Activated CD4-positive, alpha-beta T cell treated with anti-CD3 and anti-CD28 coated beads, Interleukin-2, amount 50 U/mL, for 24 hours (primary cell): ENCODE results near the gene ENPP1.

Source experiments
- DNase-seq, 2 donors: peaks; one replicate each; pipeline ENCODE4 v3.0.0-alpha.2; 2020; ENCODE audit warnings: low read depth in 1 of 2, low spot score in 1 of 2

The ENPP1 gene

DNA sequence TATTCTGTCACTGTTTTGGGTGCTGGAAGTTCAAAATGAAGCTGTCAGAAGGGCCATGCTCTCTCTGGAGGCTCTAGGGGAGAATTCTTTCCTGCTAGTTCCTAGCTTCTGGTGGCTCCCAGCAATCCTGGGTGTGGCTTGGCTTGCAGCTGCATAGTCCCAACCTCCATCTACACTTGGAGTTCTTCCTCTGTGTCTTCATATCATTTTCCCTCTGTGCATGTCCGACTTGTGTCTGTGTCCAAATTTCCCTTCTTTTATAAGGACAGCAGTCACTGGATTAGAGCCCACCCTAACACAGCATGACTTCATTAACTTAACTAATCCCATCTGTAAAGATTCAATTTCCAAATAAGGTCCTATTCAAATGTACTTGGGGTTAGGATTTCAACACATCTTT lies 23.3 kb upstream of the ENPP1 start:
- no peak for DNase-seq

DNA sequence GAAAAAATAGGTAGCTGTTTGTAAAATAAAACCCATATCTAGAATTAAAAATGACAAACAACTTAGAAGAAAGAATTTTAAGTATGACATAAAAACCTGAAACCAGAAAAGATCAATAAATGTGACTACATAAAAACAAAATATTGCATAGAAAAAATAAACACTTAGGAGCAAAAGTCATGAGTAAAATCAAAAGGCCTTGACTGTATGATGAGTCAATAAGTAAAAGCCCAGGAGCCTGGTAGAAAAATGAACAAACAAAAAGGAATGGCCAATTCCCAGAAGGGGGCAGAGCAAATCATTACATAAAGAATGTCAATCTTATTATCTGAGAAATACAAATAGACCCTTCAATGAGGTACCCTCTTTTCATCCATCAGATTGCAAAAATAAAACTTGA lies 20.7 kb upstream of the ENPP1 start:
- no peak for DNase-seq

DNA sequence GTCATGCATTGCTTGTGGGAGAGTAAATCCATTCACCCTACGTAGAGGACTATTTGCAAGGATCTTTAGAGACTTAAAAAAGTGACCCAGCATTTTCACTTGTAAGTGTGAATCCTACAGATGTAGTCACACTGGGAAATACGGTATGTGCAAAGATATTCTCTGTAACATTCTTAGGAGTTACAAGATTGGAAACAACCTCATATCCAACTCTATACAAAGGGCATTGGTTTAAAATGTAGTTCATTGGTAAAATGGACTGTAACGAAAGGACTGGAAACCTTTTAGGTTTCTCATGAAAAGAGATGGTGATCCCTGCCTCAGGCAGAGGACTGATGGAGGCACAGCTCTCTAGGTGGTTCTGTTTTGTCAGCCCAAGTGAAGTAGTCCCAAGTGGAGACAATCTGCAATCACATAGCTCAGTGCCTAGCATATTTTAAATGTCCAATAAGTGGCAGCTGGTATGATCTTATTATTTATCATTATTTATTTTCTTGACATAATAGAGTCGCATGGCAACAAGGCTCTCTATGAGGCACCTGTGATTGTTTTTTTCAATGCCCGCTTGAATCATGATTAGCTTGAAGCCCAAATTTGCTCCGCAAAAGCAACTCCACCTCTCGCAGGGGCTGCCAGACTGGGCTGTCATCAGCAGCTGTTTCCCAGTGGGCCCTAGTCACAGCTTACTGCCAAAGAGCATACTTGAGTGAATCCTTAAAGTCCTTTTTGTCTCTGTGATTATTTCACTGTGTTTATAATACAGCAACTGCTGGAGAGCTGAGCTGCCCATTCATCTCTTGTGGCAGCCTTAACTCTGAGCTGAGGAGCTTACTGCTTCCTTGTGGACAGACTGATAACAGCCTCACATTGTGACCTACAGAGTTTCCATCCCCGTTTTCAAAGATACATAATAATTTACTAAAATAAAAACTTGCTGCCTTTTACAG lies 19.8 kb upstream of the ENPP1 start:
- no peak for DNase-seq

DNA sequence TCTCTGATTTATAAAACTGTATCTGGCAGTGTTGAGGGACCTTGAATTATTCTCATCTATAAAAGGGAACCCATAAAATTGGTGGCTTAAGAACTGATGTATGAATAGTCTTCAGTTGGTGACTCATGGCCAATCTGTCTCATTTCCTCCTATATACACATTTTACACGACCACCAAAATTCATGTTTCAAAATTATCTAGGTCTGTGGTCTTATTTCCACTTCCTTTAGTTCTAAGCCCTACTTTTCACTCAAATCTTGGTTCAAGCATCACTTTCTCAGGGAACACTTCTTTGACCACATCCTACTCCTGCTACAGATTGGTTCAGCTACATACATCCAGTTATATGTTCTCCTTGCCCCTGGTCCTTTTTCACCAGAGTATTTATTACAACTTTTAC lies 18.6 kb upstream of the ENPP1 start:
- DNase-seq, result no peak

DNA sequence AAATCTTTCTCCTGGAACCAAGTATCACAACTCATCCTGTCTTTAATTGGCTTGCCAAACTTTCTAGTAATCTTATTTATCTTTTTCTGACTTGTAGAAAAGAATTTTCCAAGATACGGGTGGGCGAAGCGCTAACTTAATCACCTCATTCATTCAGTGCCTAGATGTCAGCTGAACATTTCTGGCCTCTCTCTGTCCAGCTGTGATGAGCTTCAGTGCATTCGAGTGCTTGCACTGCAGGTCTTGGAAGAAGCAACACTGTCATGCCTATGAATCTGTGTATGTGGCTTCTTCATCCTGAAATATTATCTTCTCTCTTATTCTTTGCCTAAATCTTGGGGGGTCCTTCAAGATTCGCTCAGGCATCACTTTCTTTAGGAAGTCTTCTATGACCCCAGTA lies 16.3 kb upstream of the ENPP1 start:
- DNase-seq, result no peak

DNA sequence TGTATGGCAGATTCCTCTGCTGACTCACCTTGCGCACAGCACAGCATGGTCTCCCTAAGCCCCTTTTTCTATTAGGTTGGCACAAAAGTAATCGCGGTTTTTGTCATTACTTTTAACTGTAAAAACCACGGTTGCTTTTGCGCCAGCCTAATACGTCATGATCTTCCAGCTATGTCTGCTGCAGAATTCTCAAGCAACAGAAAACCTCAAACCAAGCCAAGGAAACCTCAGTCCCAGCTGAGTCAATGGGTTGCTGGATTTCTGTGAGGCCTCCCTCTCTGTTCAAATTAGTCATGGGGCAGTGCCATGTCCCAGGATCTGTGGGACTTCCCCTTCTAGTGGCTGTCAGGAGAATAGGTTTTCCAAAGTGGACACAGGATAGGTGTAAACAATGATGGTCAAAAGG lies 15.7 kb upstream of the ENPP1 start:
- DNase-seq, result no peak

DNA sequence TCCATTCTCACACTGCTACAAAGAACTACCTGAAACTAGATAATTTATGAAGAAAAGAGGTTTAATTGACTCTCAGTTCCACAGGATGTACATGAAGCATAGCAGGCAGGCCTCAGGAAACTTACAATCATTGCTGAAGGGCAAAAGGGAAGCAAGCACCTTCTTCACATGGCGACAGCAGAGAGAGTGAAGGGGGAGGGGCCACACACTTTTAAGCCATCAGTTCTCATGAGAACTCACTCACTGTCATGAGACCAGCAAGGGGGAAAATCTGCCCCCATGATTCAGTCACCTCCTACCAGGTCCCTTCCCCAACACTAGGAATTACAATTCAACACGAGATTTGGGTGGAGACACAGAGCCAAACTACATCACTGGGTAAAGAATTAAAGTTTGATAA lies 12.5 kb upstream of the ENPP1 start:
- DNase-seq, result no peak

DNA sequence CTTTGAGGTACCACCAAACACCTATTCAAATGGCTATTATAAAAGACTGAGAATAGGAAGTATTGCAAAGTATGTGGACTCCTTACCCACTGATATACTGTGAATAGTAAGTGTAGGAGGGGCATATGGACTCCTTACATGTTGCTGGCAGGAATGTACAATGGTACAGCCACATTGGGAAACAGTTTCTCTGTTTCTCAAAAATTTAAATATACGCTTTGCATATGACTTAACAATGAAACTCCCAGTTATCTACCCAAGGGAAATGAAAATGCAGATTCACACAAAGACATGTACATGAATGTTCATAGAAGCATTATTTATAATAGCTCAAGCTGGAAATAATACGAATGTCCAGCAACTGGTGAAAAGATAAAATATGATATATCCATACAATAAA lies 5.5 kb upstream of the ENPP1 start:
- no peak for DNase-seq

DNA sequence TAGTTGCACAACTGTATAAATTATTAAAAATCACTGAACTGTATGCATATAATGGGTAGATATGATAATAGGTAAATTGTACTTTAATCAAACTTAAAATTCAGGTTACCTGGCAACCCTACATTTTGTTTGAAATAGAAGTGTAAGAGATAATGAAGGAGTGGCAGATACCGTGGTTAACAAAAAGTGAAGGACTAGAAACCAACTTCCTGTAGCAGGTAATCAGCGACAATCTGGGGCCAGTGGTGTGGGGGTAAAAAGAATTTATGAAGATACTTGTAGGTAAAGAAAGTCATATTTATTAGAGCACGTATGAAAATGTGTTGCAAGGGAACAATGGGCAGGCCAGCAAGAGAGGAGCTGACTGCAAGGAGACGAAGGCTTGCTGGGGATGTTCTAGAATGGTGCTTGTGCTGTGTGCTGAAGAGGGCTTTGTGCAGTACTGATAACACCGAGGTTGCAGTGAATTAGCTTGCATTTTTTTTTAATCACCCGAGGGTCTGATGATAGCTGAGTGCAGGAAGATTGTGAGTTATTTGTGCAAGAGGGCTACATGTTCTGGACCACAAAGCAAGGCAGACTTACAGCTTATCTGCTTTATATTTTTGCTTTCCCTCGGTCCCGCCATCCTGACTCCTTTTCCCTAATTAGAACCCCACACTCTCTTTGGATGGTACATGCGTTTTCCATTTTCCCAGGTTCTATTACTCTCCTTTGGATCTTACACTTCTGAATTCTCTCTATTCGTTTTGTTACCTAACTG lies 4.6 kb upstream of the ENPP1 start:
- no peak for DNase-seq

DNA sequence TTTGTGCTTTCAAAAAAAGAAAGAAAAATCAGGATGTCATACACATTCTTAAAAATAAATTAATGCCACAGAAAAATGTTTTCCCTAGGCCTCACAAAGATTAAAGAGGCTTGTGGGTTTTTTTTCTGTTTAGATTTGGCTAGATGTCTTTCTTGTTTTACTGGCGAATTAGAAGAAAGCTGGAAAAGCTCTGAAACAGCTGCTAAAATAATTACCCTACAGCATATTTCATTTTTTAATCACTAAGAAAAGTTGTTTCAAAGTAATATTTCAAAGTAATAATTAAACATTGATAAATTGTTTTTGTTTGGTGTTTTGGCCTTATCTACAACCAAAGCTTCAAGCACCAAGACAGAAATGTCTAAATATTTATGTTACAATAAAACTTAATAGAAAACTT lies 3.7 kb upstream of the ENPP1 start:
- DNase-seq, result no peak

DNA sequence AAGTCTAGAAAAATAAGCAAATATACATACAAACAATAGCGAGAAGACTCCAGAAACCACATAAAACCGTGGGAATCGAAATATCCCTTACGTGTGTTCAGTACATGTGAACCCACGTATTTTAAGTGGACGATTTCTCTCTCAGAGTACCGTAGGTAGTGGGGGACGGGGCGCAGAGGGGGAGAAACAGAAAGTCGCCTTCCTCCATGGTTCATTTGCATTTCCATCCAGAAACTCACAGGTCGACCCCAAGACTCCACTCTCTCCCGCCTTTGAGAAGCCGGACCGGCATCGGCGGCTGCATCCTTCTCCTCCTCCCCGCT lies 538 bp upstream of the ENPP1 start:
- no peak for DNase-seq

DNA sequence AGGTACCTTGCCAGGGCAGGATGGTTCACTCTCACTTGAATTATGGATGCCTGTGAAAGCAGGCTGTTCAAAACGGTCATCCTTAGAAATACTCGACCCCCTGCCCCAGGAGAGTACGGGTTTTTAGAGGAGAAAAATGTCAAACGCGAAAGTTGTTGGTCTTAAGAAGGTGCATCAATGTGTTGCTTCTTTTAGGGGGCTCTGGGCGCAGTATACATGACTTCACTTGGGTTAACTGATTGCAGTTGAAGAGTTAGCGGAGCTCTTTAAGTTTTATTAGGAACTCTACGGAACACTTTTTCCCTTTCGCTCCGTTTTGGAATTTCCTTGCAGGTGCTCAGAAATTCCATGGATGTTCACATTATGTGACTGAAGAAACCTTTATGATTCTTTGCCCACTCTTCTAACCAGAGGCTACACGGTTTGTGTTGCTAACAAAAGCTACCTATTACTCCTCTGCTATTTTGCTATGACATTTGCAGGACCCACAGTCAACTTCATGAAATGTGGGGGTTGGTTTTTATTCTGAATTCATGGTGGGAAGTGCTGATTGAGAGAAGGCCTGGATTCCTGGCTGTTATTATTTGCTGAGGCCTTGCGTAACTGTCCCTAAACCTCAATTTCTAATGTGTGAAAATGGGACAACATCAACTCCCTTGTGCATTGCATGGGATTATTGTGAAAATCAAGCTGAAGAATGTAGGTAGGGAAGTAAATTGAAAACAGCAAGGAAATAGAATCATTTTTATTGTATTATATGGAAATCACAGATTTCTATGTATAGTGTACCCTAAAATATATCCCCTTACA lies 845 bp downstream of the ENPP1 start:
- no peak for DNase-seq

DNA sequence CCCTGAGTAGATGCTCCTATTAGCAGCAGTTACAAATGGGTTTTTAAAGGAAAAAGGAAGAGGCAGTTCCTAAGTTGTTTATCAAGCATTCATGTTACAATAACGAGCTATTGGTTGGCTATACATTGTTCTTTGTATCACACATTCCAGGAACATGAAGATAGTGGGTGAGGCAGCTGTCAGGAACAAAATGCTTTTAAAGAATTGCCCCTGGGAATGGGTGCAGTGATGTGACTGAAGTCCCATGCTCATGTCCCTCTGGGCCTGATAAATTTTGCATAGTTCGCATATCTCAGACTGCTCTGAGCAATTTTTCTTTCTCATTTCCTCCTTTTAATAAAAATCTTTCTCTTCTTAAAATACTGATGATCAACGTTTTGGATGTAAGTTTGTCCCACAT lies 3.7 kb downstream of the ENPP1 start:
- DNase-seq, result no peak

DNA sequence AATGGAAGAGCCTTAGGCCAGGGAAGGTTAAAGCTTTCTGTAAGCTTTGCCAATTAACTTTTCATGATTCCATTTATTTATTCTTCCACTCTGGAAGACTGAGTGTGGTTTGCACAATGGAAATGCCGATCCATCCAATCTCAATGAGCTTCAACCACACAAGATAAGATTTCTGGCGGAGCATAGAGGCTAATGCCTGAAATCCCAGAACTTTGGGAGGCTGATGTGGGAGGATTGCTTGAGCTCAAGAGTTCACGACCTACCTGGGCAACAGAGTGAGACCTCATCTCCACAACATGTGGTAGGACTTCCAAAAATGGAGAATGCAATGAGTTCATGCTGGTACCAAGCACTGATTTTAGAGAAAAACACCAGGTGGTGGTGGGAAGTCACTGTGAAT lies 6.2 kb downstream of the ENPP1 start:
- no peak for DNase-seq

DNA sequence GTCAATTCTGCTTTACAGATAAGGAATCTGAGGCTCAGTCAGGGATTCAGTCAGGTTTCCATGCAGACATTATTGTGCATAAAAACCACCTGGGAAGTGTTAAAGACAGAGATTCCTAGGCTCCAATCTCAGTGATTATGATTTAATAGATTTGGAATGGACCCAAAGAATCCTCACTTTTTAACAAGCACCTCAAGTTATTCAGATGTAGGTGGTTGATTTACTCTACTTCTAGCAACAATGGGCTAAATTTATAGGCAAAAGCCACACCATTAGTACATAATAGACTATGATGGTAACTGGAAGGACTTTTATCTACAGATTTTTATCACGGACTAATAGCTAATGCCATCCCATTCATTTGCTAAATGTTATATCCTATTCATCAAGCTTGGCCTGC lies 9.0 kb downstream of the ENPP1 start:
- no peak for DNase-seq

DNA sequence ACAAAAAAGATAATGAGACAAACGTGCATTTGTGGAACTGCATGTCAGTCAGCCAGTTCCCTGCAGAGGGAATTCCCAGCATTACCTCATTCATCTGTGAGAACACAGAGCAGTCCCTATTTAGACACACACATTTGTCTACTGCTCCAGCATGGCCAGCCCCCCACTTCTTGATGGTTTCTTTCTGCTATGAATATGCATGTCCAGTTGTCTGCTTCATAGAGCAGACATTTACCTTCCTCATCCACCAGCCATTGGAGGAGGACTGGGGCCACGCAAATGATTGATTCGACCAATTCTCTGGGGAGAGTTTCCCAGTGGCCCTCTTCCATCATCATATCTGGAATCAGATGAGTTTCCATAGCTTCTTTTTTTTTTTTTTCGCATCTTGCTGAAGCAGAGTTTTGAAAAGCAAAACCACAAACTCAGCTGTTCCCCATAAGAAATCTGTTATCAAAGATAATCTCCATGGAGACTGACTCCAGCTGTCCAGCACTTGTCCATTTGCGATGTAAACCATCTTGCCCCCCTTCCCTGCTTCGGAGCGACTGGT lies 11.8 kb downstream of the ENPP1 start:
- DNase-seq, result no peak

DNA sequence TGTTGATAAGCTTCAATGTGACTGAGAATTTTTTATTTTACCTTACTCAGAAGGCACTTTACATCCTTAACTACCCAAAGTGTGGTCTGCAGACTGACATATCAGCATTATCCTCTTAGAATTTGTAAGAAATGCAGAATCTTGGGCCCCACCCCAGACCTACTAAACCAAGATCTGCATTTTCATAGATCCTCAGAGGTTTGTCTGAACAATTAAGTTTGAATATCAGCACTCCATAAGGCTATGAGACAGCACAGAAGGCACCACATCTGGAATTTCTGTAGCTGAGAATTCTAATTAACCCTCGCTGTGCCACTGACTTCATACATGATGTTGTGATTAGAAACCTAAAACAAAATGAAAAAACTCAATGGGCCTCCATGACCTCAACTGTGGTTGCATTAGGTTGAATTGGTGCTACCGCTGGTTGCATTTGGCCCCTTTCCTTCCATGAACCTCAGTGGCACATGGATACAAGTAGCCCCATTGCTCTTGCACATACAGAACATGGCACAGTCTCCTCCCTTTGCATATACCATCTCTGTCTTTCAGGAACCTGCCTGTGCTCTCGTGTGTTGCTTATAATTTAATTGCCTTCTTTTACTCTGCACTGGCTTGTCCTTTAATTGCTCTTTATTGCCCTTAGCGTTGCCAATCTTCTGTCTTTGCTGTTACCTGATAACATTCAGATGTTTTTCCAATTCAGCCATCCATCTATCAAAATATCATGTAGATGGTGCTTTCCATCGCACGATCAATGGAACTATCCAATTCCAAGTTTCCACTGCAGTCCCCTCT lies 13.4 kb downstream of the ENPP1 start:
- DNase-seq, result no peak

DNA sequence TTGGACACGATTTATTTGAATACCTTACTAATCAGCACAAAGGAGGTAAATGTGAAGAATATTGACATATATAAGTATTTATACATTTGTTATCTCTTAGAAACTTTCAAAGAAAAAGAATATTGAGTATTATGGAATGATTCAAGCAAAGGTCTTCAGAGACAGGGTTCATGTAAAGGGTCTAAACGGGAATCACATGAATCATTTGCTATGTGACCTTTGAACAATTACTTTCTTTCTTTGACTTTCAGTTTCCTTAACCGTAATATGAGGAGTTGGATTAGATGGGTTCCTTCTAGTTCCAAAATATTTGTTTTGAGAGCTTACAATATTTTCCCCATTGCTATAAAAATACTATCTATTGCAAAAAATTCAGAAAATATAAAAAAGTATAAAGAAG lies 14.3 kb downstream of the ENPP1 start:
- no peak for DNase-seq

DNA sequence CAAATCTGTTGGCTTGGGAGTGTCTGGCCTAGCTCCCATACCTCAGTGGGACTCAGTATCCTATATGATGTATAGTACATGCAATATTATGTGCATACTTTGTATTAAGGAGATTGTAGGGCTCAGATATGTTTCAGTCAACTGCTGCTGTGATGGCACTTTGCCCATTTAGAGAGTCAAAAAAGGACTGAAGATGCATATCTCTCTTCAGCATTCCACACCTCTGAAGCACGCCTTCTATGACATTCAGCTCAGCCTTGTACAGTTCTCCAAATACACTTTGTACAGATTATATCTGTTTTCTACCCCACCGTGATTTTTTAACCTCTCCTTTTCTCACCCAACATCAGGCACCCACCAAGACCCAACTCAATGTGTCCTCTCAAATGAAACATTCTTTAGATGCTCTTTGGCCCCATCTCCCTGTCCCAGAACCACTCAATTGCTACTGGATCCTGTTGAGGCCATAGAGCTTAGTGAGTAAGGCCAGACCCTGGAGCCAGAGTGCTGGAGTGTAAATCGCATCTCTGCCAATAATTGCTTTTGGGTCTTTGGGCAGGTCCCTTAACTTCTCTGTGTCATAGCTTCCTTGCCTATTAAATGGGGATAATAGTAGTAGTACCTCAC lies 15.6 kb downstream of the ENPP1 start:
- DNase-seq, result no peak

DNA sequence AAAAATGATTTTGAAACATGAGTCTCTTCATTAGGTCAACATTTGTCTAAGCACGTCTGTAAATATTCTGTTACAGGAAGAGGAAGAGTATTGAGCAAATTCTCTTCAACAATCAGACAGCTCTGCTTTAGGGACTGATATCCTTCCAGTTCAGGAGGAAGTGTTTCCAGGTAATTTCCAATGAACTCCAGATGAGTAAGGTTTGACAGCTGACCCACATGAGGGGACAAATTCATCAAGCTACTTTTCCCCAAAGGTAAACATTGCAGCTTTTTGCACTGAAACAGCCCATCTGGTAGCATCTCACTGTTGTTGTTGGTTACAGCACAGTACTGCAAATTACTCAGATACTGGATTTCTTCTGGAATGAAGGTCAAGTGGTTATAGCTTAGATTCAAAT lies 18.1 kb downstream of the ENPP1 start:
- DNase-seq, result no peak
